Raji (cell line): ENCODE data around the gene NAGK.

ENCODE experiments used
- POLR2A ChIP-seq: IDR thresholded peaks from 2 replicates; pipeline ENCODE4 v1.6.1; 2011; ENCODE audit warnings: low read depth, low read length, control low read depth; ENCODE audit not compliant: insufficient read depth

NAGK gene

GRCh38 chr2:71120195-71120594, 51.7 kb downstream of the NAGK start:
- no peak for TF ChIP-seq POLR2A

GRCh38 chr2:71121479-71121878, 53.0 kb downstream of the NAGK start:
- no peak for TF ChIP-seq POLR2A

- no peak for TF ChIP-seq POLR2A
Measured at GRCh38 chr2:71122387-71123298, 54.2 kb downstream of the NAGK start.

- no peak for TF ChIP-seq POLR2A
Measured at GRCh38 chr2:71125506-71126294, 57.3 kb downstream of the NAGK start.

- TF ChIP-seq POLR2A: no peak
Measured at GRCh38 chr2:71126957-71127356, 58.5 kb downstream of the NAGK start.
